GM12878 (cell line): ENCODE data around the gene NXPE4. TPM values are rescaled to one million over a fixed set of nuclear protein-coding genes. Genes with fewer than 3 reads are reported as not detected.

Experiments
- ASH2L ChIP-seq: fragments of 300-600, 200-600 bp; sonication (generic); IDR thresholded peaks from 2 replicates; pipeline ENCODE4 v1.6.1; 2017; ENCODE audit warnings: low read depth, mild to moderate bottlenecking, borderline replicate concordance
- BACH1 ChIP-seq: fragments of 450-650 bp; IDR thresholded peaks from 2 replicates; pipeline ENCODE4 v1.6.1; 2017; ENCODE audit warnings: mild to moderate bottlenecking, borderline replicate concordance
- BHLHE40 ChIP-seq, 2 experiments: fragments of 450-650 bp in 1 of 2; IDR thresholded peaks; 2 replicates each; pipeline ENCODE4 v1.6.1; 2011 to 2017; ENCODE audit warnings: low read depth in 2 of 2, borderline replicate concordance in 1 of 2, improper control_type of control experiment in 1 of 2, low read length in 1 of 2, mild to moderate bottlenecking in 1 of 2
- CEBPB ChIP-seq, 2 experiments: fragments of 150-350 bp in 1 of 2; IDR thresholded peaks; 2 replicates each; pipeline ENCODE4 v1.6.1; 2012 to 2014; ENCODE audit warnings: low read depth in 2 of 2, low read length in 2 of 2, borderline replicate concordance in 1 of 2, inconsistent platforms in 1 of 2
- ESRRA ChIP-seq: IDR thresholded peaks from 2 replicates; pipeline ENCODE4 v1.6.1; 2012; ENCODE audit warnings: mild to moderate bottlenecking, low read length, improper control_type of control experiment
- FOXM1 ChIP-seq: IDR thresholded peaks from 2 replicates; pipeline ENCODE4 v1.6.1; 2012; ENCODE audit warnings: low read depth, mild to moderate bottlenecking, inconsistent platforms, low read length, moderate library complexity
- HCFC1 ChIP-seq: fragments of 150-350 bp; IDR thresholded peaks from 2 replicates; pipeline ENCODE4 v1.6.1; 2014; ENCODE audit warnings: low read length
- JUND ChIP-seq: IDR thresholded peaks from 2 replicates; pipeline ENCODE4 v1.6.1; 2012; ENCODE audit warnings: low read depth, mild to moderate bottlenecking, low read length, improper control_type of control experiment, moderate library complexity
- MEF2A ChIP-seq: IDR thresholded peaks from 2 replicates; pipeline ENCODE4 v1.6.1; 2011; ENCODE audit warnings: low read depth, mild to moderate bottlenecking, low read length, moderate library complexity; ENCODE audit not compliant: insufficient read depth
- MEF2B ChIP-seq: fragments of 450-650 bp; IDR thresholded peaks from 2 replicates; pipeline ENCODE4 v1.6.1; 2018; ENCODE audit warnings: mild to moderate bottlenecking, moderate library complexity; ENCODE audit not compliant: partially characterized antibody, poor library complexity, severe bottlenecking
- NFXL1 ChIP-seq: fragments of 450-650 bp; IDR thresholded peaks from 2 replicates; pipeline ENCODE4 v1.6.1; 2017; ENCODE audit warnings: antibody characterized with exemption, mild to moderate bottlenecking, borderline replicate concordance
- NRF1 ChIP-seq: conservative IDR thresholded peaks from 2 replicates; pipeline ENCODE4 v1.6.1; 2011; ENCODE audit warnings: mild to moderate bottlenecking, low read depth, low read length, improper control_type of control experiment
- PAX5 ChIP-seq: IDR thresholded peaks from 2 replicates; pipeline ENCODE4 v1.6.1; 2011; ENCODE audit warnings: low read depth, low read length, borderline replicate concordance
- POU2F2 ChIP-seq: IDR thresholded peaks from 3 replicates; pipeline ENCODE4 v1.6.1; 2011; ENCODE audit warnings: low read depth, mild to moderate bottlenecking, low read length, borderline replicate concordance
- RAD51 ChIP-seq: fragments of 450-650 bp; IDR thresholded peaks from 2 replicates; pipeline ENCODE4 v1.6.1; 2016; ENCODE audit warnings: moderate library complexity, mild to moderate bottlenecking, inconsistent platforms
- RUNX3 ChIP-seq: IDR thresholded peaks from 2 replicates; pipeline ENCODE4 v1.6.1; 2012; ENCODE audit warnings: low read length, inconsistent platforms
- SREBF1 ChIP-seq: IDR thresholded peaks from 2 replicates; pipeline ENCODE4 v1.6.1; 2012; ENCODE audit warnings: mild to moderate bottlenecking, low read length
- SREBF2 ChIP-seq: IDR thresholded peaks from 2 replicates; pipeline ENCODE4 v1.6.1; 2012; ENCODE audit warnings: mild to moderate bottlenecking, low read length
- SUZ12 ChIP-seq: fragments of 200-600 bp; sonication (generic); IDR thresholded peaks from one replicate; pipeline ENCODE4 v1.6.1; 2018; ENCODE audit warnings: antibody characterized with exemption, mild to moderate bottlenecking; ENCODE audit not compliant: unreplicated experiment
- TARDBP ChIP-seq: IDR thresholded peaks from 2 replicates; pipeline ENCODE4 v1.6.1; 2016; ENCODE audit warnings: borderline replicate concordance
- ZNF217 ChIP-seq: fragments of 450-650 bp; IDR thresholded peaks from 2 replicates; pipeline ENCODE4 v1.6.1; 2017; ENCODE audit warnings: antibody characterized with exemption, mild to moderate bottlenecking
- ZSCAN29 ChIP-seq: fragments of 450-650 bp; IDR thresholded peaks from 2 replicates; pipeline ENCODE4 v1.6.1; 2017; ENCODE audit warnings: mild to moderate bottlenecking, moderate library complexity
- polyA plus RNA-seq, 11 experiments: library from polyadenylated mRNA; depleted of rRNA in 4 of 11; unstranded in 6 of 11; stranded (reverse) in 5 of 11; fragments of >200 nt; fragmentation: Nextera tagmentation in 4 of 11; fragmentation: Illumina TruSeq in 1 of 11; extraction: Ambion mirVana in 4 of 11; extraction: Trizol in 1 of 11; gene quantifications; 1 replicate in 1 of 11; 2 replicates in 10 of 11; pipeline versions ENCODE4 v1.2.1 to v1.2.3, GENCODE V29; 2011 to 2016; ENCODE audit warnings: inconsistent platforms in 2 of 11, missing spikeins in 2 of 11, low read depth in 1 of 11
- total RNA-seq, 4 experiments: library from RNA; depleted of rRNA in 3 of 4; stranded (reverse); fragments of >200 nt in 3 of 4; fragmentation: Illumina TruSeq in 1 of 4; extraction: Trizol in 1 of 4; gene quantifications; 2 replicates each; pipeline versions ENCODE4 v1.2.1 to v1.2.3, GENCODE V29; 2013 to 2021
- TF ChIP-seq, protein P1 (sequence below): fragments of 450-650 bp; IDR thresholded peaks from 2 replicates; pipeline ENCODE4 v1.6.1; 2017; ENCODE audit warnings: mild to moderate bottlenecking, moderate library complexity
- TF ChIP-seq, protein P2 (sequence below): fragments of 450-650 bp; IDR thresholded peaks from 2 replicates; pipeline ENCODE4 v1.6.1; 2017; ENCODE audit warnings: antibody characterized with exemption, mild to moderate bottlenecking, moderate library complexity
- TF ChIP-seq, protein P3 (sequence below): IDR thresholded peaks from 2 replicates; pipeline ENCODE4 v1.6.1; 2012; ENCODE audit warnings: low read depth, low read length, improper control_type of control experiment

NXPE4 gene
- total and polyA plus RNA-seq, 10 of the 15 experiments (the other 5 are each of a cell fraction or from before 2014, with no cell fraction given), result not detected

DNA sequence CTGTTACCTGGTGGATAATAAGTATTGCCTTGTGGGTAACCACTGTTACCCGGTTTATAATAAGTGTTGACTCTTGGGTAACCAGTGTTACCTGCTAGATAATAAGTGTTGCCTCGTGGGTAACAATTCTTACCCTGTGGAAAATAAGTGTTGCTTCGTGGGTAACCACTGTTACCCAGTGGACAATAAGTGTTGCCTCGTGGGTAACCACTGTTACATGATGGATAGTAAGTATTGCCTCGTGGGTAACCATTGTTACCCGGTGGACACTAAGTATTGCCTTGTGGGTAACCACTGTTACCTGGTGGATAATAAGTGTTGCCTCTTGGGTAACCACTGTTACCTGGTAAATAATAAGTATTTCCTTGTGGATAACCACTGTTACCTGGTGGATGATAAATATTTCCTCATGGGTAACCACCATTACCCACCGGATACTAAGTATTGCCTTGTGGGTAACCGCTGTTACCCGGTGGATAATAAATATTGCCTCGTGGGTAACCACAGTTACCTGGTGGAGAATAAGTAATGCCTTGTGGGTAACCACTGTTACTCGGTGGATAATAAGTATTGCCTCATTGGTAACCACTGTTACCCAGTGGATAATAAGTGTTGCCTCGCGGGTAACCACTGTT lies 8.7 kb upstream of the NXPE4 start (continued):
- TF ChIP-seq BHLHE40 (IDR thresholded peaks at IDR 0.05; ENCODE audit: borderline replicate concordance in 1 of 2, low read depth in 2 of 2, low read length in 1 of 2) (peak in 1 of 2 experiments; percentile 22; a peak in 1 of 4 replicates), POU2F2 (peak; percentile 88; the same call in 1 of the 3 replicates), SREBF2 (no peak), NRF1 (no peak), NFXL1 (no peak), ESRRA (no peak), BACH1 (peak; percentile 81), MEF2A (no peak), RAD51 (0 out of 2 replicates have a peak, but pooled peaks have one; percentile 19), SREBF1 (peak; percentile 87), HCFC1 (no peak), JUND (no peak), PAX5 (peak; percentile 80; the same call in 1 of the 2 replicates), ZSCAN29 (peak; percentile 36; the same call in 1 of the 2 replicates), RUNX3 (peak; percentile 40), TARDBP (no peak), SUZ12 (no peak), ASH2L (no peak), FOXM1 (no peak), MEF2B (peak; percentile 54), ZNF217 (peak; percentile 97), CEBPB (IDR thresholded peaks at IDR 0.05; ENCODE audit: borderline replicate concordance in 1 of 2, low read depth in 2 of 2, low read length in 2 of 2) (0 out of 4 replicates have a peak, but pooled peaks of 1 of the 2 experiments have one; percentile 30)
- TF ChIP-seq, protein P1, sequence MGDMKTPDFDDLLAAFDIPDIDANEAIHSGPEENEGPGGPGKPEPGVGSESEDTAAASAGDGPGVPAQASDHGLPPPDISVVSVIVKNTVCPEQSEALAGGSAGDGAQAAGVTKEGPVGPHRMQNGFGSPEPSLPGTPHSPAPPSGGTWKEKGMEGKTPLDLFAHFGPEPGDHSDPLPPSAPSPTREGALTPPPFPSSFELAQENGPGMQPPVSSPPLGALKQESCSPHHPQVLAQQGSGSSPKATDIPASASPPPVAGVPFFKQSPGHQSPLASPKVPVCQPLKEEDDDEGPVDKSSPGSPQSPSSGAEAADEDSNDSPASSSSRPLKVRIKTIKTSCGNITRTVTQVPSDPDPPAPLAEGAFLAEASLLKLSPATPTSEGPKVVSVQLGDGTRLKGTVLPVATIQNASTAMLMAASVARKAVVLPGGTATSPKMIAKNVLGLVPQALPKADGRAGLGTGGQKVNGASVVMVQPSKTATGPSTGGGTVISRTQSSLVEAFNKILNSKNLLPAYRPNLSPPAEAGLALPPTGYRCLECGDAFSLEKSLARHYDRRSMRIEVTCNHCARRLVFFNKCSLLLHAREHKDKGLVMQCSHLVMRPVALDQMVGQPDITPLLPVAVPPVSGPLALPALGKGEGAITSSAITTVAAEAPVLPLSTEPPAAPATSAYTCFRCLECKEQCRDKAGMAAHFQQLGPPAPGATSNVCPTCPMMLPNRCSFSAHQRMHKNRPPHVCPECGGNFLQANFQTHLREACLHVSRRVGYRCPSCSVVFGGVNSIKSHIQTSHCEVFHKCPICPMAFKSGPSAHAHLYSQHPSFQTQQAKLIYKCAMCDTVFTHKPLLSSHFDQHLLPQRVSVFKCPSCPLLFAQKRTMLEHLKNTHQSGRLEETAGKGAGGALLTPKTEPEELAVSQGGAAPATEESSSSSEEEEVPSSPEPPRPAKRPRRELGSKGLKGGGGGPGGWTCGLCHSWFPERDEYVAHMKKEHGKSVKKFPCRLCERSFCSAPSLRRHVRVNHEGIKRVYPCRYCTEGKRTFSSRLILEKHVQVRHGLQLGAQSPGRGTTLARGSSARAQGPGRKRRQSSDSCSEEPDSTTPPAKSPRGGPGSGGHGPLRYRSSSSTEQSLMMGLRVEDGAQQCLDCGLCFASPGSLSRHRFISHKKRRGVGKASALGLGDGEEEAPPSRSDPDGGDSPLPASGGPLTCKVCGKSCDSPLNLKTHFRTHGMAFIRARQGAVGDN, result peak; percentile 91
- TF ChIP-seq, protein P2, sequence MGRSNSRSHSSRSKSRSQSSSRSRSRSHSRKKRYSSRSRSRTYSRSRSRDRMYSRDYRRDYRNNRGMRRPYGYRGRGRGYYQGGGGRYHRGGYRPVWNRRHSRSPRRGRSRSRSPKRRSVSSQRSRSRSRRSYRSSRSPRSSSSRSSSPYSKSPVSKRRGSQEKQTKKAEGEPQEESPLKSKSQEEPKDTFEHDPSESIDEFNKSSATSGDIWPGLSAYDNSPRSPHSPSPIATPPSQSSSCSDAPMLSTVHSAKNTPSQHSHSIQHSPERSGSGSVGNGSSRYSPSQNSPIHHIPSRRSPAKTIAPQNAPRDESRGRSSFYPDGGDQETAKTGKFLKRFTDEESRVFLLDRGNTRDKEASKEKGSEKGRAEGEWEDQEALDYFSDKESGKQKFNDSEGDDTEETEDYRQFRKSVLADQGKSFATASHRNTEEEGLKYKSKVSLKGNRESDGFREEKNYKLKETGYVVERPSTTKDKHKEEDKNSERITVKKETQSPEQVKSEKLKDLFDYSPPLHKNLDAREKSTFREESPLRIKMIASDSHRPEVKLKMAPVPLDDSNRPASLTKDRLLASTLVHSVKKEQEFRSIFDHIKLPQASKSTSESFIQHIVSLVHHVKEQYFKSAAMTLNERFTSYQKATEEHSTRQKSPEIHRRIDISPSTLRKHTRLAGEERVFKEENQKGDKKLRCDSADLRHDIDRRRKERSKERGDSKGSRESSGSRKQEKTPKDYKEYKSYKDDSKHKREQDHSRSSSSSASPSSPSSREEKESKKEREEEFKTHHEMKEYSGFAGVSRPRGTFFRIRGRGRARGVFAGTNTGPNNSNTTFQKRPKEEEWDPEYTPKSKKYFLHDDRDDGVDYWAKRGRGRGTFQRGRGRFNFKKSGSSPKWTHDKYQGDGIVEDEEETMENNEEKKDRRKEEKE, result no peak
- TF ChIP-seq, protein P3, sequence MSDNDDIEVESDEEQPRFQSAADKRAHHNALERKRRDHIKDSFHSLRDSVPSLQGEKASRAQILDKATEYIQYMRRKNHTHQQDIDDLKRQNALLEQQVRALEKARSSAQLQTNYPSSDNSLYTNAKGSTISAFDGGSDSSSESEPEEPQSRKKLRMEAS, result no peak
